IPS-20b (cell line): Measurements from ENCODE around the gene RPN2.
"Not testable (repeated sequence)": the region's sequence is repeated elsewhere in the genome, so short reads cannot be mapped to it uniquely, and the experiment has no call there.

ENCODE experiments used
- H3K27ac ChIP-seq: one replicate; pipeline ENCODE4 v1.5.1; 2013; ENCODE audit warnings: low read length
- H3K27me3 ChIP-seq: 2 replicates; pipeline ENCODE4 v1.6.1; 2013; ENCODE audit warnings: mild to moderate bottlenecking, low read length, inconsistent platforms; ENCODE audit not compliant: insufficient read depth
- H3K36me3 ChIP-seq: 2 replicates; pipeline ENCODE4 v1.6.1; 2013; ENCODE audit warnings: low read depth, mild to moderate bottlenecking, inconsistent platforms, low read length, moderate library complexity; ENCODE audit not compliant: insufficient read depth
- H3K4me1 ChIP-seq: 2 replicates; pipeline ENCODE4 v1.6.1; 2013; ENCODE audit warnings: mild to moderate bottlenecking, control low read depth, inconsistent platforms, low read length, moderate library complexity; ENCODE audit not compliant: insufficient read depth
- H3K4me3 ChIP-seq: 2 replicates; pipeline ENCODE4 v1.5.1; 2013; ENCODE audit warnings: mild to moderate bottlenecking, low read length, inconsistent platforms
- H3K9ac ChIP-seq: 2 replicates; pipeline ENCODE4 v1.6.1; 2013; ENCODE audit warnings: low read depth, mild to moderate bottlenecking, inconsistent platforms, low read length, moderate library complexity
- H3K9me3 ChIP-seq: 2 replicates; pipeline ENCODE4 v1.6.1; 2013; ENCODE audit warnings: mild to moderate bottlenecking, low read depth, low read length, inconsistent platforms; ENCODE audit not compliant: insufficient read depth

The RPN2 gene

GRCh38 chr20:37178839-37179682, at the start of gene RPN2, which contains the start of gene MROH8:
Gene RPN2 (plus strand): TSS chr20:37179330. CDS start chr20:37179357, 27 bp downstream.
Gene MROH8 (minus strand): TSS chr20:37179548.
- peak within 1 kb of the TSS; percentile 57 for H3K27ac ChIP-seq
- H3K4me1 ChIP-seq = 0 out of 2 replicates have a peak, but pooled peaks cover 5% of the 10 kb centered on the region
- H3K9ac ChIP-seq = peak within 1 kb of the TSS; percentile 81
- H3K36me3 ChIP-seq = peaks cover 14% of the 10 kb centered on the region
- H3K4me3 ChIP-seq = peak within 1 kb of the TSS; percentile 86
- H3K9me3 ChIP-seq = no peaks in the 10 kb centered on the region
- H3K27me3 ChIP-seq = no peaks in the 10 kb centered on the region

- Histone ChIP-seq H3K9me3 (no peaks in the 10 kb centered on the region), H3K9ac (no peak overlapping the region), H3K27me3 (no peaks in the 10 kb centered on the region), H3K4me1 (no peaks in the 10 kb centered on the region), H3K36me3 (no peaks in the 10 kb centered on the region), H3K4me3 (no peak overlapping the region), H3K27ac (no peak overlapping the region)
Measured at GRCh38 chr20:37131486-37131885, 47.6 kb upstream of the RPN2 start.

- Histone ChIP-seq H3K9me3 (no peaks in the 10 kb centered on the region), H3K4me1 (no peaks in the 10 kb centered on the region), H3K27me3 (no peaks in the 10 kb centered on the region), H3K9ac (no peak overlapping the region), H3K27ac (no peak overlapping the region), H3K4me3 (no peak overlapping the region), H3K36me3 (no peaks in the 10 kb centered on the region)
Measured at GRCh38 chr20:37133952-37134351, 45.2 kb upstream of the RPN2 start.

- Histone ChIP-seq H3K36me3 (no peaks in the 10 kb centered on the region), H3K4me3 (no peak overlapping the region), H3K4me1 (no peaks in the 10 kb centered on the region), H3K9ac (no peak overlapping the region), H3K27me3 (no peaks in the 10 kb centered on the region), H3K9me3 (no peaks in the 10 kb centered on the region), H3K27ac (no peak overlapping the region)
Measured at GRCh38 chr20:37137547-37137946, 41.6 kb upstream of the RPN2 start.

- Histone ChIP-seq H3K27ac (no peak overlapping the region), H3K4me3 (no peak overlapping the region), H3K9me3 (no peaks in the 10 kb centered on the region), H3K36me3 (no peaks in the 10 kb centered on the region), H3K9ac (no peak overlapping the region), H3K4me1 (no peaks in the 10 kb centered on the region), H3K27me3 (no peaks in the 10 kb centered on the region)
Measured at GRCh38 chr20:37142708-37143107, 36.4 kb upstream of the RPN2 start.

GRCh38 chr20:37144856-37145404, 34.2 kb upstream of the RPN2 start:
- no peak overlapping the region for H3K9ac ChIP-seq
- no peak overlapping the region for H3K4me3 ChIP-seq
- no peaks in the 10 kb centered on the region for H3K4me1 ChIP-seq
- no peak overlapping the region for H3K27ac ChIP-seq
- H3K27me3 ChIP-seq = no peaks in the 10 kb centered on the region
- no peaks in the 10 kb centered on the region for H3K36me3 ChIP-seq
- H3K9me3 ChIP-seq = no peaks in the 10 kb centered on the region

- Histone ChIP-seq H3K9ac (no peak overlapping the region), H3K4me3 (no peak overlapping the region), H3K27ac (no peak overlapping the region)
Measured at GRCh38 chr20:37147250-37147649, 31.9 kb upstream of the RPN2 start.

GRCh38 chr20:37150864-37151263, 28.3 kb upstream of the RPN2 start:
- H3K4me3 ChIP-seq, H3K9ac ChIP-seq, H3K9me3 ChIP-seq, H3K36me3 ChIP-seq, H3K27ac ChIP-seq, H3K27me3 ChIP-seq, H3K4me1 ChIP-seq: not testable (repeated sequence)

More at GRCh38 chr20:37147250-37147649, 31.9 kb upstream of the RPN2 start:
- H3K36me3 ChIP-seq = no peaks in the 10 kb centered on the region
- no peaks in the 10 kb centered on the region for H3K9me3 ChIP-seq
- H3K4me1 ChIP-seq = no peaks in the 10 kb centered on the region
- no peaks in the 10 kb centered on the region for H3K27me3 ChIP-seq

GRCh38 chr20:37151529-37151928, 27.6 kb upstream of the RPN2 start:
- no peak overlapping the region for H3K9ac ChIP-seq
- H3K36me3 ChIP-seq = no peaks in the 10 kb centered on the region
- H3K27ac ChIP-seq = no peak overlapping the region

GRCh38 chr20:37152284-37152683, 26.8 kb upstream of the RPN2 start:
- no peaks in the 10 kb centered on the region for H3K36me3 ChIP-seq
- H3K4me3 ChIP-seq = no peak overlapping the region
- H3K27ac ChIP-seq = no peak overlapping the region
- no peak overlapping the region for H3K9ac ChIP-seq
- H3K4me1 ChIP-seq = no peaks in the 10 kb centered on the region
- no peaks in the 10 kb centered on the region for H3K27me3 ChIP-seq
- H3K9me3 ChIP-seq = no peaks in the 10 kb centered on the region

More at GRCh38 chr20:37151529-37151928, 27.6 kb upstream of the RPN2 start:
- Histone ChIP-seq H3K4me3 (no peak overlapping the region), H3K27me3 (no peaks in the 10 kb centered on the region), H3K4me1 (no peaks in the 10 kb centered on the region), H3K9me3 (no peaks in the 10 kb centered on the region)

GRCh38 chr20:37154684-37155298, 24.3 kb upstream of the RPN2 start:
- no peak overlapping the region for H3K4me3 ChIP-seq
- no peaks in the 10 kb centered on the region for H3K9me3 ChIP-seq
- H3K9ac ChIP-seq = no peak overlapping the region
- H3K36me3 ChIP-seq = no peaks in the 10 kb centered on the region
- no peaks in the 10 kb centered on the region for H3K27me3 ChIP-seq
- H3K27ac ChIP-seq = no peak overlapping the region
- no peaks in the 10 kb centered on the region for H3K4me1 ChIP-seq

- H3K4me3 ChIP-seq = no peak overlapping the region
- H3K36me3 ChIP-seq = no peaks in the 10 kb centered on the region
- no peak overlapping the region for H3K27ac ChIP-seq
- H3K4me1 ChIP-seq = no peaks in the 10 kb centered on the region
- H3K27me3 ChIP-seq = no peaks in the 10 kb centered on the region
- no peaks in the 10 kb centered on the region for H3K9me3 ChIP-seq
- no peak overlapping the region for H3K9ac ChIP-seq
Measured at GRCh38 chr20:37155987-37156386, 23.1 kb upstream of the RPN2 start.
